Measurements from ENCODE around the gene HSDL1. TPM values are rescaled to one million over a fixed set of nuclear protein-coding genes. Genes with fewer than 3 reads are reported as not detected.

HSDL1 gene
- total RNA-seq, 1 experiment from 2014 or later: 55.2 TPM

DNA sequence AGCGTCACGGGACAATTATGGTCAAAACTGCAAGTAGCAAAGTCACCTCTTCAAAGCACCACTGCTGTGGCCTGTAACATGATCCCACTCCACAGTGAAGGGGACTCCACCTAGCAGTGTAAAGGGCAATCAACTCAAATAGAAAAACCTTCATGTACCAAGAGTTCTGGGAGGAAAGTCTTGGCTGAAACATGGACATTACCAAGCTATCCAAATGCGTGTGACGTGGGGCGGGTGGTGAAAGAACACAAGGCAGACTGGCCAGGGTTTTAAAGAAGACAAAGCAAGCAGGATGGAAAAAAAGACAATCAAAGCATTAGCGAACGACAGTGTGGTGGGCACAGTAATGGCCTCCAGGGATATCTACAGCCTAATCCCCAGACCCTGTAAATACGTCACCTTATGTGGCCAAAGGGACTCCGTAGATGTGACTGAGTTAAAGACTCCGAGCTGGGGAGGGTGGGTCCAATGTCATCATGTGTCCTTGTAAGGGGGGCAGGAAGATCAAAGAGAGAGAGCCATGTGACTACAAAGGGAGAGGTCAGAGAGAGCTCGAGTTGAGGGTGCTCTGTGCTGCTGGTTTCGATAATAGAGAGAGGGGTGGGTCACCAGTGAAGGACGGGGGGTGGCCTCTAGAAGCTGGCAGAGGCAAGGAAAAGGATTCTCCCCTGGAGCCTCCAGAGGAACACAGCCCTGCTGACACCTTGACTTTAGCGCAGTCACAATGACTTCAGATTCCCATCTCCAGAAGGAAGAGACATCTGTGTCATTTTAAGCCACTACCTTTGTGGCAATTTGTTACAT lies 6.0 kb downstream of the HSDL1 start:
- peak; percentile 73 for DNase-seq
- peak overlapping the region; percentile 13; the same call in 1 of the 2 replicates for H3K9ac ChIP-seq (ENCODE audit: low read length)
- H3K4me2 ChIP-seq (ENCODE audit: low read depth, low read length, poor library complexity, severe bottlenecking): peak overlapping the region; percentile 49

DNA sequence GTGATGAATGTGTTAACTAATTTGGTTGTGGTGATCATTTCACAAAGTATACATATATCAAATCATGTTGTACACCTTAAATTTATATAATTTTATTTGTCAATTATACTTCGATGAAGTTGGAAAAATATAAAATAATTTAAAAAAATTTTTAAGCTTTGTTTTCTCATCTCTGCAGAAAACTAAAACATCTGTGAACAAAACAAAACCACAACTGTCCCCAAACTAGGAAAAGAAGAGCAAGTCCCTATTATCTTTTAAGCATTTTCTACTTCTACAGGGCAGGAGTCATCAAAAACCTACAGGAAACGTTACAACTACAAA lies 6.5 kb downstream of the HSDL1 start:
- Histone ChIP-seq H2AFZ (ENCODE audit: low read length) (no peak overlapping the region), H3K36me3 (ENCODE audit: insufficient read depth, low read length) (0 out of 2 replicates have a peak, but pooled peaks cover 3% of the 10 kb centered on the region), H3K9ac (ENCODE audit: low read length) (peak overlapping the region; percentile 13; the same call in 1 of the 2 replicates), H3K9me2 (replicated peaks; ENCODE audit: insufficient read depth, low read length) (no peaks in the 10 kb centered on the region), H3K4me1 (ENCODE audit: low read length) (peaks cover 57% of the 10 kb centered on the region), H4K20me1 (ENCODE audit: insufficient read depth, low read depth, low read length) (no peaks in the 10 kb centered on the region), H3K4me2 (ENCODE audit: low read depth, low read length, poor library complexity, severe bottlenecking) (peak overlapping the region; percentile 49), H3K9me3 (ENCODE audit: low read length) (no peaks in the 10 kb centered on the region), H3K4me3 (ENCODE audit: low read length) (no peak overlapping the region; the same call in 1 of the 2 replicates), H3K79me2 (ENCODE audit: low read length) (peaks cover 98% of the 10 kb centered on the region), H3K27ac (ENCODE audit: low read length) (peak overlapping the region; percentile 58), H3K27me3 (ENCODE audit: low read length) (no peaks in the 10 kb centered on the region)
- no peak for DNase-seq

More for the DNA sequence above, 6.0 kb downstream of the HSDL1 start:
- no peak overlapping the region for H2AFZ ChIP-seq (ENCODE audit: low read length)
- H3K9me3 ChIP-seq (ENCODE audit: low read length): no peaks in the 10 kb centered on the region
- no peaks in the 10 kb centered on the region; the same call in 1 of the 2 replicates for H4K20me1 ChIP-seq (ENCODE audit: insufficient read depth, low read depth, low read length)
- H3K4me3 ChIP-seq (ENCODE audit: low read length): no peak overlapping the region; the same call in 1 of the 2 replicates
- peaks cover 98% of the 10 kb centered on the region for H3K79me2 ChIP-seq (ENCODE audit: low read length)
- H3K27me3 ChIP-seq (ENCODE audit: low read length): no peaks in the 10 kb centered on the region
- H3K27ac ChIP-seq (ENCODE audit: low read length): peak overlapping the region; percentile 58
- H3K9me2 ChIP-seq (replicated peaks; ENCODE audit: insufficient read depth, low read length): no peaks in the 10 kb centered on the region
- peaks cover 59% of the 10 kb centered on the region for H3K4me1 ChIP-seq (ENCODE audit: low read length)
- H3K36me3 ChIP-seq (ENCODE audit: insufficient read depth, low read length): 0 out of 2 replicates have a peak, but pooled peaks cover 3% of the 10 kb centered on the region

DNA sequence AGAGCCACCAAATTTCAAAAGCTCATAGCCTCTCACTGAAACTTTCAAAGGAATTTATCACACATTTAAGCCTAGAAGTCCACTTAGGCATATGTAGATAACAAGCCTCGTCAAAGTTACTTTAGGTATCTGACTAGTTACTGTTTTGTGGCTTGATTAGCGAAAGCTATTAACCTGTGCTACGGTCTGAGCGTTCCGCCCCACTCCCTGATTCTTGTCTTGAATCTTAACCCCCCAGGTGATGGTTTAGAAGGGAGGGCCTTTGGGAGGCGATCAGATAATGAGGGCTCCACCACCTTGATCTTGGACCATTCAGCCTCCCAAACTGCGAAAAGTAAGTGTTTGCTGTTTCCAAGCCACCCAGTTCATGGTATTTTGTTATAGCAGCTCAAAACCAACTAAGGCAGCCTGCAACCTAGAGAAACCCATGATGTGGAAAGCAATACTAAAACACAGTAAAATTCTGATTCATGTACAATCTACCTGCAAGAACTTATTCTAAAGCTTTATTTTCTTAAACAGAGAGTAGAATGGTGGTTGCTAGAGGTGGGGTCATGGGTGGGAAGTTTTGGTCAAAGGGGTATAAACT lies 7.1 kb downstream of the HSDL1 start:
- no peaks in the 10 kb centered on the region for H3K9me3 ChIP-seq (ENCODE audit: low read length)
- H3K27ac ChIP-seq (ENCODE audit: low read length): peak overlapping the region; percentile 58
- peak overlapping the region; percentile 49 for H3K4me2 ChIP-seq (ENCODE audit: low read depth, low read length, poor library complexity, severe bottlenecking)
- H3K9ac ChIP-seq (ENCODE audit: low read length): peak overlapping the region; percentile 23; the same call in 1 of the 2 replicates
- no peak for DNase-seq
- H3K27me3 ChIP-seq (ENCODE audit: low read length): no peaks in the 10 kb centered on the region
- peaks cover 58% of the 10 kb centered on the region for H3K4me1 ChIP-seq (ENCODE audit: low read length)
- no peak overlapping the region for H2AFZ ChIP-seq (ENCODE audit: low read length)
- H3K79me2 ChIP-seq (ENCODE audit: low read length): peaks cover 96% of the 10 kb centered on the region
- no peaks in the 10 kb centered on the region for H4K20me1 ChIP-seq (ENCODE audit: insufficient read depth, low read depth, low read length)
- H3K4me3 ChIP-seq (ENCODE audit: low read length): no peak overlapping the region
- no peaks in the 10 kb centered on the region for H3K9me2 ChIP-seq (replicated peaks; ENCODE audit: insufficient read depth, low read length)
- H3K36me3 ChIP-seq (ENCODE audit: insufficient read depth, low read length): 0 out of 2 replicates have a peak, but pooled peaks cover 3% of the 10 kb centered on the region

DNA sequence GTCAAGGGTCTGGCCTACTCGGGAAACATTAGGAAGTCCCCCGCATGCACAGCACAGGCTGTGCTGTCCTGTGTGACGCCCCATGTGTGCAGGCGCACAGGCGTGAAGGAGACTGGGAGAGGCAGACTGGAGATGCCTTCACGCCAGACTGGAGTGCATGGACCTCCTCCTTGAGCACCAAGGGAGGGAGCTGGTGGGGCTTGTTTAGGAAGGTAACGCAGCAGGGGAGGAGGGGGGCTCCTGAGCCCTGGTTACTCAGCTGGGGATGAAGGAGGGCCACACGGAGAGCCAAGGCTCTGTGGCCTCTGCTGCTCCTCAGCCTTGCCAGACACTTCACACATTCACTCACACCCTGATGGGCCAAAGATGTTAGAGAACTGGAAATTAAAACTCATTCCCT lies 7.7 kb downstream of the HSDL1 start:
- H3K79me2 ChIP-seq (ENCODE audit: low read length): peaks cover 96% of the 10 kb centered on the region
- H3K9ac ChIP-seq (ENCODE audit: low read length): no peak overlapping the region

DNA sequence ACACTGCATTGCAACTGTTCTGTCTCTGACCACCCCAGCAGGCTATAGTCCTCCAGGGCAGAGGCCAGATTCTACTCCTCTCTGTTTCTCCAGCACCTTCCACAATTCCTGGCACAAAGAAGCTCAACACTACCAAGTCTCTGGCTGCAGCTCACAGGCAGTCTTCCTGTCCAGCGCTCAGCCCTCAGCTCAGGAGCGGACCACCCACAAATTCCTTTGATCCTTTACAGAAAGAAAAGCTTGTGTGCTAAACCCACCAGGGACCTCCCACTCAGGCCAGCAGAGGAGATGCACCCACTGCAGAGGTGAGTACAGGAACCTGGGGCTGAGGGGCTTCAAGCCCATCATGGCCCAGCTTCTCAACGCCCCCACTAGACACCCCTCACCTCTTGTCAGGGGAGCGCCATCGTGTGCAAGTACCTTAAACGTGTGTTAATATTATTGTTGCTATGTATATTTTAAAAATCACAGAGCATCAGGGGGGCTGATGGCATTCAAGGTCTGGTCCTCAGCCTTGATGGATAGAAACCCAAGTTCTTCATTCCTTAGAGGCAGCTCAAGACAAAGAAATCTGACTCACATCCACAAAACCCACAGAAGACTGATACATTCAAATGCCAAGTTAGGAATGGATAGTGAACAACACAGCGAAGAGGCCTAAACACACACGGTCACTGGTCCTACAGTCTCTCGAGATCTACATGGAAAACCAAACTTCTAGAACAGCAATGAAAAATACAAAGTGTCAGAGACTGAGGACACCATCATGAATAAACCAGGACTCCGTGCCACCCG lies 8.4 kb downstream of the HSDL1 start:
- Histone ChIP-seq H3K9me3 (ENCODE audit: low read length) (no peaks in the 10 kb centered on the region), H3K9me2 (replicated peaks; ENCODE audit: insufficient read depth, low read length) (no peaks in the 10 kb centered on the region), H3K27ac (ENCODE audit: low read length) (no peak overlapping the region), H2AFZ (ENCODE audit: low read length) (no peak overlapping the region), H3K36me3 (ENCODE audit: insufficient read depth, low read length) (peaks cover 6% of the 10 kb centered on the region; the same call in 1 of the 2 replicates), H3K79me2 (ENCODE audit: low read length) (peaks cover 95% of the 10 kb centered on the region), H3K9ac (ENCODE audit: low read length) (no peak overlapping the region), H3K4me3 (ENCODE audit: low read length) (no peak overlapping the region), H3K27me3 (ENCODE audit: low read length) (no peaks in the 10 kb centered on the region), H3K4me1 (ENCODE audit: low read length) (peaks cover 56% of the 10 kb centered on the region), H4K20me1 (ENCODE audit: insufficient read depth, low read depth, low read length) (no peaks in the 10 kb centered on the region), H3K4me2 (ENCODE audit: low read depth, low read length, poor library complexity, severe bottlenecking) (no peak overlapping the region)
- DNase-seq: no peak

More for the DNA sequence above, 7.7 kb downstream of the HSDL1 start:
- no peaks in the 10 kb centered on the region for H3K9me3 ChIP-seq (ENCODE audit: low read length)
- H3K36me3 ChIP-seq (ENCODE audit: insufficient read depth, low read length): 0 out of 2 replicates have a peak, but pooled peaks cover 3% of the 10 kb centered on the region
- DNase-seq: no peak
- no peak overlapping the region for H3K4me2 ChIP-seq (ENCODE audit: low read depth, low read length, poor library complexity, severe bottlenecking)
- H3K4me1 ChIP-seq (ENCODE audit: low read length): peaks cover 59% of the 10 kb centered on the region
- H3K4me3 ChIP-seq (ENCODE audit: low read length): no peak overlapping the region
- H3K27me3 ChIP-seq (ENCODE audit: low read length): no peaks in the 10 kb centered on the region
- no peaks in the 10 kb centered on the region for H3K9me2 ChIP-seq (replicated peaks; ENCODE audit: insufficient read depth, low read length)
- H2AFZ ChIP-seq (ENCODE audit: low read length): no peak overlapping the region
- H3K27ac ChIP-seq (ENCODE audit: low read length): no peak overlapping the region
- H4K20me1 ChIP-seq (ENCODE audit: insufficient read depth, low read depth, low read length): no peaks in the 10 kb centered on the region

DNA sequence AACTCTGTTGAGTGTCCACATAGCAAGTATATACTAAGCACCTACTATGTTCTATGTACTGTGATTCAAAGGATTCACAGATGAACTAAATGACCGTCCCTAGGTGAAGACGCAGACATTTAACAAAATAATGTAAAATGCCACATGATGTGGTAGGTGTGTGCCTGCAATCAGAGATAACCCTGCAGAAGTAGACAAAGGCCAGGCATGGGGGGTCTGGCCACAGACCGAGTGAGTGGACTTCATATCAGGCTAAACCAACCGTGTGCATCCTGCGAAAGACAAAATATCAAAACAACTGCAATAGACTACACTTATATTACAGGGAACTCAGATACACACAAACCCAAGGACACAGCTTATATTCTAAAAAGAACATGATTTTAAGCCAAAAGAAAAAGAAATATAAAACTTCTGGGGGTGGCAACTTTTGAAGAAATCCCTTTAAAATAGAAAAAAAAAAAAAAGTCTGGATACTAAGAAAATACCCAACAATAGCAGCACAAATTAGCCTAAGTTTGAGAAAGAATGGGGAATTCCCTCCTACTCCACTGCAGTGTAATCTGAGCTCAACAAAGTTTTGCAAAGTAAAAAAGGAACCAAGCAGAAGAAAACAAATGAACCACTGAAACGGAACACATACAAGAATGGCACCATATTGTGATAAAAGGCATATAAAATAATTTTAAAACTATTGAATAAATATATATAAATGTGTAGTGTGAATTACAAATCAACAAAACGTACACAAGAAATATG lies 12.3 kb downstream of the HSDL1 start:
- Histone ChIP-seq H3K79me2 (ENCODE audit: low read length) (peaks cover 63% of the 10 kb centered on the region), H3K4me2 (ENCODE audit: low read depth, low read length, poor library complexity, severe bottlenecking) (peak overlapping the region; percentile 67), H3K9ac (ENCODE audit: low read length) (peak overlapping the region; percentile 34), H3K27me3 (ENCODE audit: low read length) (no peaks in the 10 kb centered on the region), H3K4me1 (ENCODE audit: low read length) (peaks cover 22% of the 10 kb centered on the region), H3K9me3 (ENCODE audit: low read length) (no peaks in the 10 kb centered on the region), H3K9me2 (replicated peaks; ENCODE audit: insufficient read depth, low read length) (no peaks in the 10 kb centered on the region), H4K20me1 (ENCODE audit: insufficient read depth, low read depth, low read length) (no peaks in the 10 kb centered on the region), H2AFZ (ENCODE audit: low read length) (no peak overlapping the region), H3K36me3 (ENCODE audit: insufficient read depth, low read length) (peaks cover 28% of the 10 kb centered on the region), H3K27ac (ENCODE audit: low read length) (peak overlapping the region; percentile 79), H3K4me3 (ENCODE audit: low read length) (peak overlapping the region; percentile 40)
- DNase-seq: peak; percentile 68

DNA sequence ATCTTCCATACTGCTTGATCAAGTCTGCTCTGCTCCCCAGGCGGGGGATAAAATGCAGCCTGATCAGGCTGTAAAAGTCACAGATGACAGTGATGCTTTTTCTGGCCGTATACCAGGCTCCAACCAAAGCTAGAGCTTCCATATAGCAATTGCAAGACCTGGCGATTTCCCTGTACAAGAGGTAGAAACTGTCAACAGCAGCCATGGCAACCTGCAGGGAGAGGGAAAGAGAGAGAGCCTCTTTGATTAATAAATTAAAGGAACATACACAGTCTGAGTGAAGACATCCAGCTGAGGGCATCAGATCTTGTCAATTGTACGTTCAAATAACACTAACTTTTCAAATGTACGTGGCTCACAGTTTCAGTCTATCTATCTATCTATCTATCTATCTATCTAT lies 13.9 kb downstream of the HSDL1 start:
- Histone ChIP-seq H3K27ac (ENCODE audit: low read length) (no peak overlapping the region), H3K27me3 (ENCODE audit: low read length) (no peaks in the 10 kb centered on the region), H3K9ac (ENCODE audit: low read length) (no peak overlapping the region), H3K9me2 (replicated peaks; ENCODE audit: insufficient read depth, low read length) (no peaks in the 10 kb centered on the region), H3K4me2 (ENCODE audit: low read depth, low read length, poor library complexity, severe bottlenecking) (no peak overlapping the region), H2AFZ (ENCODE audit: low read length) (no peak overlapping the region), H4K20me1 (ENCODE audit: insufficient read depth, low read depth, low read length) (no peaks in the 10 kb centered on the region), H3K79me2 (ENCODE audit: low read length) (peaks cover 54% of the 10 kb centered on the region), H3K4me3 (ENCODE audit: low read length) (no peak overlapping the region), H3K36me3 (ENCODE audit: insufficient read depth, low read length) (peaks cover 36% of the 10 kb centered on the region), H3K4me1 (ENCODE audit: low read length) (peaks cover 21% of the 10 kb centered on the region), H3K9me3 (ENCODE audit: low read length) (no peaks in the 10 kb centered on the region)
- DNase-seq: no peak

All from Karpas-422 (cell line).